Measurements from ENCODE around the gene CYTH1.

- TF ChIP-seq ZNF16 (tag by site-specific recombination; IDR thresholded peaks at IDR 0.05; ENCODE audit: low read depth): no peak
- no peak for TF ChIP-seq ZNF350 (tag by site-specific recombination; IDR thresholded peaks at IDR 0.05)
Measured at GRCh38 chr17:78696016-78696982, 85.8 kb downstream of the CYTH1 start.

Measured in HEK293 (cell line).